ENCODE results near the gene LHPP.

GRCh38 chr10:124492266-124492665 lies 30.6 kb downstream of the LHPP start:
- TF ChIP-seq, protein P1, sequence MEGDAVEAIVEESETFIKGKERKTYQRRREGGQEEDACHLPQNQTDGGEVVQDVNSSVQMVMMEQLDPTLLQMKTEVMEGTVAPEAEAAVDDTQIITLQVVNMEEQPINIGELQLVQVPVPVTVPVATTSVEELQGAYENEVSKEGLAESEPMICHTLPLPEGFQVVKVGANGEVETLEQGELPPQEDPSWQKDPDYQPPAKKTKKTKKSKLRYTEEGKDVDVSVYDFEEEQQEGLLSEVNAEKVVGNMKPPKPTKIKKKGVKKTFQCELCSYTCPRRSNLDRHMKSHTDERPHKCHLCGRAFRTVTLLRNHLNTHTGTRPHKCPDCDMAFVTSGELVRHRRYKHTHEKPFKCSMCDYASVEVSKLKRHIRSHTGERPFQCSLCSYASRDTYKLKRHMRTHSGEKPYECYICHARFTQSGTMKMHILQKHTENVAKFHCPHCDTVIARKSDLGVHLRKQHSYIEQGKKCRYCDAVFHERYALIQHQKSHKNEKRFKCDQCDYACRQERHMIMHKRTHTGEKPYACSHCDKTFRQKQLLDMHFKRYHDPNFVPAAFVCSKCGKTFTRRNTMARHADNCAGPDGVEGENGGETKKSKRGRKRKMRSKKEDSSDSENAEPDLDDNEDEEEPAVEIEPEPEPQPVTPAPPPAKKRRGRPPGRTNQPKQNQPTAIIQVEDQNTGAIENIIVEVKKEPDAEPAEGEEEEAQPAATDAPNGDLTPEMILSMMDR (conservative IDR thresholded peaks at IDR 0.05; ENCODE audit: low read depth, low read length), result no peak
- no peak for TF ChIP-seq EZH2phosphoT487 (IDR thresholded peaks at IDR 0.05; ENCODE audit: borderline replicate concordance, low read length)
- no peak for TF ChIP-seq EZH2 (IDR thresholded peaks at IDR 0.05; ENCODE audit: low read length, unreplicated experiment)
